ENCODE measurements around the gene SLC4A4.

- TF ChIP-seq, protein P1, sequence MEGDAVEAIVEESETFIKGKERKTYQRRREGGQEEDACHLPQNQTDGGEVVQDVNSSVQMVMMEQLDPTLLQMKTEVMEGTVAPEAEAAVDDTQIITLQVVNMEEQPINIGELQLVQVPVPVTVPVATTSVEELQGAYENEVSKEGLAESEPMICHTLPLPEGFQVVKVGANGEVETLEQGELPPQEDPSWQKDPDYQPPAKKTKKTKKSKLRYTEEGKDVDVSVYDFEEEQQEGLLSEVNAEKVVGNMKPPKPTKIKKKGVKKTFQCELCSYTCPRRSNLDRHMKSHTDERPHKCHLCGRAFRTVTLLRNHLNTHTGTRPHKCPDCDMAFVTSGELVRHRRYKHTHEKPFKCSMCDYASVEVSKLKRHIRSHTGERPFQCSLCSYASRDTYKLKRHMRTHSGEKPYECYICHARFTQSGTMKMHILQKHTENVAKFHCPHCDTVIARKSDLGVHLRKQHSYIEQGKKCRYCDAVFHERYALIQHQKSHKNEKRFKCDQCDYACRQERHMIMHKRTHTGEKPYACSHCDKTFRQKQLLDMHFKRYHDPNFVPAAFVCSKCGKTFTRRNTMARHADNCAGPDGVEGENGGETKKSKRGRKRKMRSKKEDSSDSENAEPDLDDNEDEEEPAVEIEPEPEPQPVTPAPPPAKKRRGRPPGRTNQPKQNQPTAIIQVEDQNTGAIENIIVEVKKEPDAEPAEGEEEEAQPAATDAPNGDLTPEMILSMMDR (IDR thresholded peaks at IDR 0.05) = no peak
- TF ChIP-seq EP300 (IDR thresholded peaks at IDR 0.05) (no peak), POLR2A (IDR thresholded peaks at IDR 0.05) (no peak)
Measured at GRCh38 chr4:71449040-71449439, 110.2 kb downstream of the SLC4A4 start.
